Adrenal gland (tissue), 5 donors: ENCODE data around the gene MUC5B.

ENCODE experiments used
- CTCF ChIP-seq, 6 experiments: fragments of 450-650 bp in 4 of 6; fragments of 200-600 bp in 2 of 6; sonication (generic) in 1 of 6; IDR thresholded peaks; 1 replicate in 5 of 6; 2 replicates in 1 of 6; pipeline versions ENCODE4 v1.5.1 to v1.8.0; 2016 to 2021; ENCODE audit warnings: antibody characterized with exemption in 6 of 6, mild to moderate bottlenecking in 2 of 6, moderate library complexity in 1 of 6
- POLR2A ChIP-seq, 2 donors: fragments of 450-650 bp; IDR thresholded peaks; one replicate each; pipeline ENCODE4 v1.6.1; 2017; ENCODE audit warnings: antibody characterized with exemption in 2 of 2, mild to moderate bottlenecking in 2 of 2, moderate library complexity in 1 of 2
- donor health status: DM: no; HTN: no; CAD: no.

GRCh38 chr11:1257916-1258315, 35.0 kb downstream of the MUC5B start:
- no peak for TF ChIP-seq CTCF (IDR thresholded peaks at IDR 0.05)
- TF ChIP-seq POLR2A (IDR thresholded peaks at IDR 0.05) = no peak
